ENCODE data around the gene CAB39.

DNA sequence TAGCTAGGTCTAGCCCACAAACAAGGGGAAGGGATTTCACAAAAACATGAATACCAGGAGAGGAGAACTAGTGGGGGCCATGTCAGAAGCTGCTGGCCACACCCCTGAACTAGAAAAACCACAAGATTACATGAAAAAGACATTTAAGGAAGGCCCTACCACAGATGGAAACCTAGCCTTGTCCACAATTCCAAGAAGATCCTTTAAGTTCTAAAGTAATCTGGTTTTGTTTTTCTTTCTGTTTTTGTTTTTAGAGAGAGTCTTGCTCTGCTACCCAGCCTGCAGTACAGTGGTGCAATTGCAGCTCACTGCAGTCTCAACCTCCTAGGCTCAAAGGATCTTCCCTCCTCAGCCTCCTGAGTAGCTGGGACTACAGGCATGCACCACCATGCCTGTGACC, 34.2 kb upstream of the CAB39 start:
- TF ChIP-seq CTCF (IDR thresholded peaks at IDR 0.05) (no peak), POLR2A (IDR thresholded peaks at IDR 0.05) (no peak), POLR2AphosphoS5 (IDR thresholded peaks at IDR 0.05) (no peak)
